Thyroid gland (tissue), 4 donors: ENCODE measurements around the gene TNNI3. TPM values are rescaled to one million over a fixed set of nuclear protein-coding genes. Genes with fewer than 3 reads are reported as not detected.

Experiments
- DNase-seq, 2 donors: peaks; one replicate each; pipeline ENCODE4 v3.0.0-alpha.2; 2019
- H3K27ac ChIP-seq, 3 donors: fragments of 200-600 bp; sonication (generic); 1 replicate in 2 of 3; 2 replicates in 1 of 3; pipeline ENCODE4 v1.5.1; 2016 to 2019; ENCODE audit warnings: mild to moderate bottlenecking in 1 of 3, moderate library complexity in 1 of 3
- H3K27me3 ChIP-seq: fragments of 200-600 bp; sonication (generic); one replicate; pipeline ENCODE4 v1.5.1; 2019
- H3K36me3 ChIP-seq, 2 donors: fragments of 200-600 bp; sonication (generic); one replicate each; pipeline ENCODE4 v1.5.1; 2016 to 2019
- H3K4me1 ChIP-seq, 2 donors: fragments of 200-600 bp; sonication (generic); one replicate each; pipeline ENCODE4 v1.5.1; 2017 to 2019
- H3K4me3 ChIP-seq, 3 donors: fragments of 200-600 bp; sonication (generic); replicated peaks in 1 of 3; 1 replicate in 2 of 3; 2 replicates in 1 of 3; pipeline ENCODE4 v1.5.1; 2016; ENCODE audit warnings: mild to moderate bottlenecking in 1 of 3
- H3K9me3 ChIP-seq: fragments of 200-600 bp; sonication (generic); one replicate; pipeline ENCODE4 v1.5.1; 2017
- POLR2A ChIP-seq, 2 donors: fragments of 450-650 bp; IDR thresholded peaks; one replicate each; pipeline ENCODE4 v1.6.1; 2017; ENCODE audit warnings: antibody characterized with exemption in 2 of 2, mild to moderate bottlenecking in 2 of 2, moderate library complexity in 1 of 2
- WGBS, 2 donors: methylation state at CpG; one replicate each; pipeline ENCODE4 v1.1.5; 2017; 5-methylcytosine and 5-hydroxymethylcytosine counted together
- intact Hi-C: fragments of 100-400 bp; cut with DNase I; formaldehyde crosslinking; loops from one replicate; pipeline ENCODE4 v1.15.1; 2023
- total RNA-seq, 4 donors: library from RNA; depleted of rRNA; stranded (reverse); fragments of >200 nt; gene quantifications; one replicate each; pipeline ENCODE4 v1.2.3, GENCODE V29; 2016
- TF ChIP-seq, protein P1 (sequence below), 6 experiments: fragments of 200-600 bp in 3 of 6; fragments of 450-650 bp in 3 of 6; sonication (generic) in 3 of 6; IDR thresholded peaks; one replicate each; pipeline ENCODE4 v1.5.1; 2016 to 2019; ENCODE audit warnings: antibody characterized with exemption in 6 of 6, mild to moderate bottlenecking in 2 of 6, inconsistent platforms in 1 of 6, moderate library complexity in 1 of 6

Gene TNNI3
- total RNA-seq, 4 donors from 2014 or later = not detected

DNA sequence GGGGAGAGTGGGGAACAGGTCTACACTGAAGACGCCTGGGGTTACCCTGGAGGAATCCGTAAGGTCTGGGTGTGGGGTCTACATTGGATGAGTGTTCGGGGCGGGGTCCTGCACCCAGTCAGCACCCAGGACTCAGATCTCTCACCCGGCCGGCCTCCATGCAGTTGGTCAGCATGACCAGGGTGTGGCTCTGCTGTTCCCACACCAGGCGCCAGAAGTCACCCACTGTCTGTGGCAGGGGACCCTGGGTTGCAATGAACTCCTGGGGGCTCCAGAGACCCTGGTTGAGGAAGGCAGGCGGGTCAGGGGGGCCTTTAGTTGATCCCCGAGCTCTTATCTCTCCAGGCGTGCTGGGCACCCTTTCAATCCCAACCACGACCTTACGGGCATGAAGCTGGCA is 28.5 kb upstream of the TNNI3 start:
- Histone ChIP-seq H3K4me3 (no peak overlapping the region), H3K4me1 (no peaks in the 10 kb centered on the region), H3K9me3 (no peaks in the 10 kb centered on the region), H3K36me3 (no peaks in the 10 kb centered on the region), H3K27ac (no peak overlapping the region), H3K27me3 (peaks cover 4% of the 10 kb centered on the region)
- TF ChIP-seq POLR2A (IDR thresholded peaks at IDR 0.05) = no peak
- TF ChIP-seq, protein P1, sequence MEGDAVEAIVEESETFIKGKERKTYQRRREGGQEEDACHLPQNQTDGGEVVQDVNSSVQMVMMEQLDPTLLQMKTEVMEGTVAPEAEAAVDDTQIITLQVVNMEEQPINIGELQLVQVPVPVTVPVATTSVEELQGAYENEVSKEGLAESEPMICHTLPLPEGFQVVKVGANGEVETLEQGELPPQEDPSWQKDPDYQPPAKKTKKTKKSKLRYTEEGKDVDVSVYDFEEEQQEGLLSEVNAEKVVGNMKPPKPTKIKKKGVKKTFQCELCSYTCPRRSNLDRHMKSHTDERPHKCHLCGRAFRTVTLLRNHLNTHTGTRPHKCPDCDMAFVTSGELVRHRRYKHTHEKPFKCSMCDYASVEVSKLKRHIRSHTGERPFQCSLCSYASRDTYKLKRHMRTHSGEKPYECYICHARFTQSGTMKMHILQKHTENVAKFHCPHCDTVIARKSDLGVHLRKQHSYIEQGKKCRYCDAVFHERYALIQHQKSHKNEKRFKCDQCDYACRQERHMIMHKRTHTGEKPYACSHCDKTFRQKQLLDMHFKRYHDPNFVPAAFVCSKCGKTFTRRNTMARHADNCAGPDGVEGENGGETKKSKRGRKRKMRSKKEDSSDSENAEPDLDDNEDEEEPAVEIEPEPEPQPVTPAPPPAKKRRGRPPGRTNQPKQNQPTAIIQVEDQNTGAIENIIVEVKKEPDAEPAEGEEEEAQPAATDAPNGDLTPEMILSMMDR (IDR thresholded peaks at IDR 0.05) = no peak
- intact Hi-C loops = no loop called here
- WGBS, 2 donors = 70 to 76% methylated on average over 2 to 8 of the region's 12 CpGs
- no peak for DNase-seq

DNA sequence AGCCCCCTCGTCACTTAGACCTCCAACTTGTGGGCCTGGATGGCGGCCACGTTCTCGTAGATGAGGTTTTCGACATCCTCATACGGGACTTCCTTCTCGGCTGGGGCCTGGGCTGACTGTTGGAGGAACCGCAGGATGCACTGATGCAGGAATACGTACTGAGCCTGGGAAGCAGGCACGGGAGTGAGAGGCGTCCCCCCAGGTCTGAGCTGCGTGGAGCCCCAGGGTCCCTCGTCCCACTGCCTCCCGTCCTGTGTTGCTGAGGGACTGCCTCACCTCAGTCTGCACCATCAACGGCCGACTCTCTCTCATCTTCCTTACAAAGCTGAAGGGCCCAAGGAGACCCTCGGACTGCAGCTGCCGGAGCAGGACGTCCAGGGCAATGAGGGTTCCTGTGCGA is 24.2 kb upstream of the TNNI3 start:
- no peak for TF ChIP-seq POLR2A (IDR thresholded peaks at IDR 0.05)
- H3K4me1 ChIP-seq = peaks cover 4 to 15% of the 10 kb centered on the region in 2 donors
- H3K27ac ChIP-seq = no peak overlapping the region
- no peaks in the 10 kb centered on the region for H3K36me3 ChIP-seq
- H3K27me3 ChIP-seq = peaks cover 36% of the 10 kb centered on the region
- intact Hi-C loops = no loop called here
- no peak overlapping the region for H3K4me3 ChIP-seq
- H3K9me3 ChIP-seq = no peaks in the 10 kb centered on the region
- WGBS, 2 donors = 62 to 65% methylated on average over 7 to 10 of the region's 20 CpGs
- no peak for DNase-seq

DNA sequence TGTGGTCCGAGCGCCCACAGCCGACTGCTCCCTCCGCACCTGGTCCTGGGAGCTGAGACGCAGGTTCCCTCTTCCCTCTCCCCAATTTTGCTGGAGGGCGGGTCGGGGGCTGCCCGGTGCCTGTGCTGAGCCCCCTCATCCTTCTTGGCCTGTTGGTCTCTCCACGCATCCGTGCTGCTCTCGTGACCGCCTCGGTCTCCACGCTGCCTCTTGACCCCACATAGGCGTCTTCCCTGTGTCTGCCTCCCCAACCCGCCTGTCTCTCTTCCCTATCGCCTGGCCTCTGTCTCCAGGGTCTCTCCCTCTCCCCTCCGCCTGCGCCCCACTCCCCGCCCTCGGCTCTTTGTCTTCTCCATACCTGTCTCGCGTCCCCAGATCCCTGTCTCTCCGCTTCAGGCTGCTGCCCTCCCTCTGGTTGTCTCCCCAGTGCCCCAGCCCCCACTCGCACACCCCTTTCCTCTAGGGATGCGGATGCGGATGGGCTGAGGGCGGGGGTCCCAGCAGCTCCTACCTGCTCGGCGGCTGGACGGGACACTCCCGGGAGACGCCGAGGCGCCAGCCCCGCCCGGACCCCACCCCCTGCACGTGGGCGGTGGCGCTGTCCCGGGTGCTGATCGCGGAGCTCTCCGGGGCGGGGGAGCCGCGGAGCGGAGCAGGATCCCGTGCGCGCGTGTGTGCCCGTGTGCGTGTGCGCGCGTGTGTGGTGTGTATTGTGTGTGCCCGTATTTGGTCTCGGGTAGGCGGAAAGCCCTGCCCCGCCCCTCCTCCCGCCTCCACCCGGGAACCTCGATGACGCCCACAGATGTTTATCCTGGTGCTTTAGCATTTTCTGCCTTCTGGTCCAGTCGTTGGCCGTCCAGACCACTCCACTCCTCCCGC is 22.3 kb upstream of the TNNI3 start, which contains the start of gene SYT5:
TSS of gene SYT5 (minus strand) at position 684 of the 879 bp plus-strand sequence. CDS start 1,248 bp downstream, outside the sequence.
- H3K27ac ChIP-seq = no peak within 1 kb of the TSS
- H3K4me3 ChIP-seq = no peak within 1 kb of the TSS
- no peaks in the 10 kb centered on the region for H3K36me3 ChIP-seq
- H3K27me3 ChIP-seq = peaks cover 52% of the 10 kb centered on the region
- intact Hi-C loops = no loop called here
- peaks cover 4 to 15% of the 10 kb centered on the region in 2 donors for H3K4me1 ChIP-seq
- H3K9me3 ChIP-seq = no peaks in the 10 kb centered on the region
- TF ChIP-seq, protein P1 (IDR thresholded peaks at IDR 0.05) = no peak
- TF ChIP-seq POLR2A (IDR thresholded peaks at IDR 0.05) = no peak
- peak; percentile 21 to 29 for DNase-seq
- WGBS, 2 donors = 2% methylated on average over 37 to 44 of the region's 68 CpGs

DNA sequence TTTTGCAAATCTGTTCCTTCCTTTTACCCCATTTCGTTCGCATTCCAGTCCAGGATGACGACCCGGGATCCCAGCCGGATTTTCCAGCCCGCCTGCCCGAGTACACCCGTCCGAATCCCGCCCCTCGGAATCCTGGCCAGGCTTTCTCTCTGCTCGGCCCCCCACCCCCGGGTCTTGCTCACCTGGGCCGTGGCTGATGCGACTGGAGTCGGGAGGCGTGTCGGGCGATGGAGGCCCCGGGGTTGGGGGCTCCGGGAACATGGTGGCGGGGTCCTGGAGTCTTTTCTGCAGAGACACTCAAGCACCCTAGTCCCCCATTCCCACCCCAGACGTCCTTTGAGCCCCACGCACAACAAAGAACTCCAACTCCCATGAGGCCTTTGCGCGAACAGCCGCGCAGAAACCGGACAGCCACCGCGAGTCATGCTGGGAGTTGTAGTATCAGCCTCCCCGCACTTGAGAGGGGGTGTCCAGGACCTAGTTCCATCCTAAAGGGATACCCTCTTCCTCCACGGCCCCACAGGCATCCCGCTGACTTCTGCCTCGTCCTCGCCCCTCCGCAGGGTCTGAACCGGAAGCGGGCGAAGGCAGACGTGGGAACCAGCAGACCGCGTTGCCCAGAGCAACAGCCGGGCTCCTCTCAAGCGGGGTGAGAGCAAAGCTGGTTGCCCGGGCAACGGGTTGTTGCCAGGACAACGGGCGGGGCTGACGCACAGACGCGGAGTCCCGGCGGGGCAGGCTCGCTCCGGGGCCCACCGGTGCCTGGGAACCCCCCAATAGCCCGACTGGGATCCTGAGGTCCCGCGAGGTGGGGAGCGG is 21.5 kb upstream of the TNNI3 start:
- Histone ChIP-seq H3K27ac (no peak overlapping the region), H3K9me3 (no peaks in the 10 kb centered on the region), H3K27me3 (peaks cover 61% of the 10 kb centered on the region), H3K4me3 (no peak overlapping the region), H3K36me3 (no peaks in the 10 kb centered on the region), H3K4me1 (peaks cover 6 to 16% of the 10 kb centered on the region in 2 donors)
- 4 to 7% methylated on average over 28 to 32 of the region's 61 CpGs for WGBS, 2 donors
- TF ChIP-seq, protein P1 (IDR thresholded peaks at IDR 0.05) = no peak
- TF ChIP-seq POLR2A (IDR thresholded peaks at IDR 0.05) = no peak
- intact Hi-C loops = no loop called here
- peak; percentile 28 to 48 for DNase-seq

DNA sequence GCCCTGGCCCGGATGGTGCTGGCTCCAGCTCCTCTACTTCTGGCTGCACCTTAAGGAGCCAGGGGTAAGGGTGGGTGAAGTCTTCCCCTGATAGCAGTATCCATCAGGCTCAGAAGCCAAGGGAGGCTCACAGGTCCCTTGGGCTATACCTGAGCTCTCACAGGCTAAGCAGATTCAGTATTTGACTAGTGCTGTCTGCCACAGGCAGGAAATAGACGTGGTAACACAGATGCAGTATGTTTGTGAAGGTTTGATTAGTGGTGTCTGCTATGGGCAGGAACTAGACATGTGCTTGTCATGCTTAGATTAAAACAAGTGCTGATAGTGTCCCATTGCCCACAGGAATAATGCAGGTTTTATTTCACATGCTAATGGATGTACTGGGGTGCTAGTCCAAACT is 18.5 kb upstream of the TNNI3 start:
- Histone ChIP-seq H3K27me3 (peaks cover 67% of the 10 kb centered on the region), H3K9me3 (no peaks in the 10 kb centered on the region), H3K27ac (no peak overlapping the region), H3K4me3 (no peak overlapping the region), H3K4me1 (peaks cover 11 to 27% of the 10 kb centered on the region in 2 donors), H3K36me3 (no peaks in the 10 kb centered on the region)
- TF ChIP-seq, protein P1 (IDR thresholded peaks at IDR 0.05) = no peak
- no peak for TF ChIP-seq POLR2A (IDR thresholded peaks at IDR 0.05)
- DNase-seq = no peak
- 35 to 44% methylated on average over 2 of the region's 2 CpGs for WGBS, 2 donors
- intact Hi-C loops = no loop called here
